Activated naive CD4-positive, alpha-beta T cell treated with anti-CD3 and anti-CD28 coated beads for 36 hours (primary cell): ENCODE measurements around the gene NOS3. TPM values are rescaled to one million over a fixed set of nuclear protein-coding genes. Genes with fewer than 3 reads are reported as not detected.
A peak's percentile ranks its signal among the peaks of the same experiment; 100 is the strongest.

Experiments
- CTCF ChIA-PET: fragments of 350-600 bp; sonication (Branson Sonifier 250); formaldehyde crosslinking; loops from one replicate; lab custom pipeline; 2021; ENCODE audit warnings: antibody characterized with exemption; lab: Charles Lee
- DNase-seq: peaks from one replicate; pipeline ENCODE4 v3.0.0-alpha.2; 2020
- H3K27ac Mint-ChIP-seq: one replicate; pipeline ENCODE4 v1.8.0; 2021; ENCODE audit warnings: mild to moderate bottlenecking, mixed read lengths
- H3K27me3 Mint-ChIP-seq: one replicate; pipeline ENCODE4 v1.8.0; 2021; ENCODE audit warnings: low read depth, mixed read lengths
- H3K36me3 Mint-ChIP-seq: one replicate; pipeline ENCODE4 v1.8.0; 2021; ENCODE audit warnings: low read depth, mixed read lengths
- H3K4me1 Mint-ChIP-seq: one replicate; pipeline ENCODE4 v1.8.0; 2021; ENCODE audit warnings: low read depth, mixed read lengths
- H3K4me3 Mint-ChIP-seq: one replicate; pipeline ENCODE4 v1.8.0; 2021; ENCODE audit warnings: mild to moderate bottlenecking, moderate library complexity, mixed read lengths
- H3K9me3 Mint-ChIP-seq: one replicate; pipeline ENCODE4 v1.8.0; 2021; ENCODE audit warnings: mixed read lengths
- intact Hi-C: fragments of 100-400 bp; cut with micrococcal nuclease; formaldehyde crosslinking; loops from one replicate; pipeline ENCODE4 v1.15.1; 2023
- total RNA-seq, 2 experiments: library from RNA; stranded (reverse); gene quantifications; one replicate each; pipeline ENCODE4 v1.2.3, GENCODE V29; 2021

NOS3 gene
- total RNA-seq: 1 to 10 TPM; 7.1 to 9.2 TPM

- H3K4me3 Mint-ChIP-seq: no peak within 1 kb of the TSS
Measured at GRCh38 chr7:150990416-150991186, at the start of gene NOS3. NOS3 (plus strand) TSS chr7:150991017; CDS start chr7:150993804, 2,787 bp downstream.

DNA sequence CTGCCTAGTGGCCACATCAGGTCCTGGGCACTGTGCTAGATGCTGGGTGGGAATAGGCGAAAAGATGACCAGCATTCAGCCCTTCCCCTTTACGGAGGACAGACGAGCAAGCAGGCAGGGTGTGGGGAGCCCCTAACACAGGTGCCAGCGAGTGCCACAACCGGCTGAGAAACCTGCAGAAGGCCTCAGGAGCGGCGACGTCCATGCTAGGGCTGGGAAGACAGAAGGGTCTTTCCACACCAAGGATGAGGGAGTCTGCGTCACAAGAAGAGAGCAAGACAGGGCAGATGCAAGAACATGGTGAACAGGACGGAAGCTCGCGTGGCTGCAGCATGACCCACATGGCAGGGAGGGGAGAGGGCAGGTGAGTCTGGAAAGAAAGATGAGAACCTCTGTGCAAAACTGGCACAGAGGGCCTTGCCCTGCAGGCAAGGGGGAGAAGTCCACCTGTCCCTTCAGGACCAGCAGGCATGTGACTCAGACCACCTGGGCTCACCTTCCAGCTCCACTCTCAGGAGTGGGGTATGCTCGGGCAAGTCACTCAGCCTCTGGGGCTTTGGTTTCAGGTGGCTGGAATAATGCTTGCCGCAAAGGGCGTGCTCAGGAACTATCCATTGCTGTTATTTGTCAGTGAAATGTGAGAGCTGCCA is 49.3 kb upstream of the NOS3 start:
- DNase-seq: no peak
- Mint-ChIP-seq H3K4me1 (peaks cover 32% of the 10 kb centered on the region), H3K36me3 (no peaks in the 10 kb centered on the region), H3K27me3 (peaks cover under 1% of the 10 kb centered on the region), H3K9me3 (no peaks in the 10 kb centered on the region), H3K4me3 (no peak overlapping the region), H3K27ac (no peak overlapping the region)
- CTCF ChIA-PET: no interaction called here
- intact Hi-C loops: no loop called here

More at GRCh38 chr7:150990416-150991186, at the start of gene NOS3:
- Mint-ChIP-seq H3K9me3 (peaks cover 22% of the 10 kb centered on the region), H3K36me3 (no peaks in the 10 kb centered on the region), H3K27ac (no peak within 1 kb of the TSS), H3K4me1 (peaks cover 36% of the 10 kb centered on the region), H3K27me3 (no peaks in the 10 kb centered on the region)
- CTCF ChIA-PET: interaction anchor here (0.7 to 5.1 kb wide), 7 partner anchors 10 to 126 kb away, joined by 3 to 21 read pairs (median 6); no protein-coding TSS in a partner anchor
- intact Hi-C loops: no loop called here
- no peak for DNase-seq

DNA sequence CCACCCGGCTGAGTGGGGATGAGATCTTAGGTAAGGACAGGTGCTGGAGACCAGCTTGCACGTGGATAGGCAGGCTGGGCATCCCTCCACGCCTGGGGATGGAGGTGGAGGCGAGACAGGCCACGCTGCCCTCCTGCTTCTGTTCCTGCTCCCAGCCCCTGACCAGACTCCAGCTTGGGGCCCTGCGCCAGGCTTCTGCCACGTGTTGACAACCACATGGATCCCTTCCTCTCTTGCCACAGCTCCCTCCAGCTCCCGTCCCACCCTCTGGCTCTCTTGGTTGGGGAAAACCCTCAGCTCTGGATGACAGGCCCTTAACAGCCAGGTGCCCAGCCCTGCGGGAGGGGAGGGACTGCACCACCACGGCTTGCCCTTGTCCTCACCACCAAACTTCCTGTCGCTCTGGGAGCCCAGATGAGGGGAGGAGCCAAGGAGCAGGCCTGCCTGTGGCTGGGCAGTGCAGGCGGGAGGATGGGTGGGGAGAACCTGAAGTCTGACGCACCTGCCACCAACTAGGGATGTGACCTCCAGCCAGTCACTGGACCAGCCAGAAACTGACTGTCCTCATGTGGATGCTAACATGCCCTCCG is 48.7 kb upstream of the NOS3 start:
- Mint-ChIP-seq H3K36me3 (no peaks in the 10 kb centered on the region), H3K4me1 (peaks cover 32% of the 10 kb centered on the region), H3K9me3 (no peaks in the 10 kb centered on the region), H3K4me3 (no peak overlapping the region), H3K27me3 (peaks cover 3% of the 10 kb centered on the region), H3K27ac (no peak overlapping the region)
- intact Hi-C loops: no loop called here
- CTCF ChIA-PET: interaction anchor here (1.0 to 1.3 kb wide), 2 partner anchors 13 to 21 kb away, joined by 3 to 6 read pairs; no protein-coding TSS in a partner anchor
- DNase-seq: peak; percentile 75

- Mint-ChIP-seq H3K27me3 (peaks cover 3% of the 10 kb centered on the region), H3K9me3 (no peaks in the 10 kb centered on the region), H3K27ac (no peak overlapping the region), H3K36me3 (no peaks in the 10 kb centered on the region), H3K4me3 (no peak overlapping the region), H3K4me1 (peaks cover 27% of the 10 kb centered on the region)
- intact Hi-C loops: no loop called here
- DNase-seq: no peak
- CTCF ChIA-PET: interaction anchor here (1.0 to 1.3 kb wide), 2 partner anchors 14 to 20 kb away, joined by 3 to 6 read pairs; no protein-coding TSS in a partner anchor
Measured at GRCh38 chr7:150942591-150943452, 48.0 kb upstream of the NOS3 start.

- intact Hi-C loops: no loop called here
- no peaks in the 10 kb centered on the region for H3K9me3 Mint-ChIP-seq
- no peak overlapping the region for H3K27ac Mint-ChIP-seq
- peaks cover 21% of the 10 kb centered on the region for H3K4me1 Mint-ChIP-seq
- peaks cover 3% of the 10 kb centered on the region for H3K27me3 Mint-ChIP-seq
- no peaks in the 10 kb centered on the region for H3K36me3 Mint-ChIP-seq
- no peak for DNase-seq
- CTCF ChIA-PET: interaction anchor here (1.0 to 1.3 kb wide), 2 partner anchors 14 to 19 kb away, joined by 3 to 6 read pairs; no protein-coding TSS in a partner anchor
- H3K4me3 Mint-ChIP-seq: no peak overlapping the region
Measured at GRCh38 chr7:150943453-150943814, 47.4 kb upstream of the NOS3 start.

GRCh38 chr7:150944066-150945042 is 46.5 kb upstream of the NOS3 start:
- Mint-ChIP-seq H3K36me3 (no peaks in the 10 kb centered on the region), H3K27ac (no peak overlapping the region), H3K4me3 (no peak overlapping the region), H3K27me3 (peaks cover 6% of the 10 kb centered on the region), H3K4me1 (peaks cover 17% of the 10 kb centered on the region), H3K9me3 (no peaks in the 10 kb centered on the region)
- CTCF ChIA-PET: no interaction called here
- peak; percentile 2 for DNase-seq
- intact Hi-C loops: no loop called here

- CTCF ChIA-PET: no interaction called here
- intact Hi-C loops: no loop called here
- H3K9me3 Mint-ChIP-seq: no peaks in the 10 kb centered on the region
- no peaks in the 10 kb centered on the region for H3K36me3 Mint-ChIP-seq
- H3K27ac Mint-ChIP-seq: no peak overlapping the region
- peaks cover 17% of the 10 kb centered on the region for H3K4me1 Mint-ChIP-seq
- peak; percentile 1 for DNase-seq
- H3K4me3 Mint-ChIP-seq: no peak overlapping the region
- H3K27me3 Mint-ChIP-seq: peaks cover 6% of the 10 kb centered on the region
Measured at GRCh38 chr7:150945171-150945852, 45.5 kb upstream of the NOS3 start.

DNA sequence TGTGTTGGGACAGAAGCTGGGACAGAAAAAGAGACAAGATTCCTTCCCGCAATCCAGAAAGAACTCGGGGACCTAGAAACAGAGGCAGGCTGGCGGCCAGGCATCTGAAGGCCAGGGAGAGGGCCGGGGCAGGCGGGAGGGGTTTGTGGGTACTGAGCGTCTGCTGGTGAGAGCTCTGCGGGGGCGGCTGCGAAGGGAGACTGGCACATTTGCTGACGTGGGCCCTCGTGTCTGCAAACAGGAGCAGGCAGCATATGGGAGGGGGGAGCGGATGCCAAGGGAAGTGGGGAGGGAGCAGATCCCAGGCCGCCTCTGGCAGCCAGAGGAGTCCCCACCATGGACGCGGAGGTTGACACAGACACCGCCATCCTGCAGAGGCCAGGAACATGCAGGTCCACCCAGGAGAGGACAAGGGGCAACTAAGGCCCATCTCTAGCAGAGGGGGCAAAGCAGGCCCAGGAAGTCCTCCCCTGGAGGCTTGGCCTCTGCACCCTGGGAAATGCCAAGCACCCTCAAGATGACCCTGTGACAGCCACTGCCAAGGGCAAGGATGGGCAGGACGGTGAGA is 44.9 kb upstream of the NOS3 start:
- H3K27me3 Mint-ChIP-seq: peaks cover 6% of the 10 kb centered on the region
- no peak for DNase-seq
- no peaks in the 10 kb centered on the region for H3K9me3 Mint-ChIP-seq
- H3K27ac Mint-ChIP-seq: no peak overlapping the region
- H3K4me3 Mint-ChIP-seq: no peak overlapping the region
- no peaks in the 10 kb centered on the region for H3K36me3 Mint-ChIP-seq
- H3K4me1 Mint-ChIP-seq: peaks cover 17% of the 10 kb centered on the region
- intact Hi-C loops: no loop called here
- CTCF ChIA-PET: no interaction called here

- no peak overlapping the region for H3K27ac Mint-ChIP-seq
- peaks cover 13% of the 10 kb centered on the region for H3K4me1 Mint-ChIP-seq
- CTCF ChIA-PET: no interaction called here
- no peak for DNase-seq
- intact Hi-C loops: no loop called here
- H3K4me3 Mint-ChIP-seq: no peak overlapping the region
- H3K9me3 Mint-ChIP-seq: no peaks in the 10 kb centered on the region
- H3K36me3 Mint-ChIP-seq: no peaks in the 10 kb centered on the region
- H3K27me3 Mint-ChIP-seq: peaks cover 6% of the 10 kb centered on the region
Measured at GRCh38 chr7:150946421-150947240, 44.2 kb upstream of the NOS3 start.

GRCh38 chr7:150947241-150947745 is 43.5 kb upstream of the NOS3 start:
- H3K4me3 Mint-ChIP-seq: no peak overlapping the region
- H3K27me3 Mint-ChIP-seq: peaks cover 6% of the 10 kb centered on the region
- intact Hi-C loops: no loop called here
- no peaks in the 10 kb centered on the region for H3K36me3 Mint-ChIP-seq
- H3K27ac Mint-ChIP-seq: no peak overlapping the region
- DNase-seq: peak; percentile 2
- H3K9me3 Mint-ChIP-seq: no peaks in the 10 kb centered on the region
- CTCF ChIA-PET: no interaction called here
- H3K4me1 Mint-ChIP-seq: peaks cover 7% of the 10 kb centered on the region
